HG02973 (cell line): ENCODE measurements around the gene CLGN.

Experiments used
- ATAC-seq: cut with Tn5 transposase; IDR thresholded peaks from one replicate; pipeline ENCODE4 v1.9.1; 2021; ENCODE audit warnings: moderate library complexity; ENCODE audit not compliant: unreplicated experiment

CLGN gene

GRCh38 chr4:140388015-140388414, 39.4 kb downstream of the CLGN start:
- no peak for ATAC-seq

GRCh38 chr4:140382732-140383131, 44.7 kb downstream of the CLGN start:
- no peak for ATAC-seq

- ATAC-seq: no peak
Measured at GRCh38 chr4:140374130-140374477, 53.3 kb downstream of the CLGN start.

- peak; percentile 94 for ATAC-seq
Measured at GRCh38 chr4:140373328-140374129, 53.9 kb downstream of the CLGN start, which contains the start of gene SCOC. SCOC (plus strand) TSS chr4:140373646; CDS start chr4:140379171, 5,525 bp downstream.

- ATAC-seq: peak; percentile 61
Measured at GRCh38 chr4:140372751-140373327, 54.6 kb downstream of the CLGN start.

GRCh38 chr4:140368686-140369085, 58.8 kb downstream of the CLGN start:
- no peak for ATAC-seq

GRCh38 chr4:140367738-140368137, 59.7 kb downstream of the CLGN start:
- no peak for ATAC-seq

- ATAC-seq: no peak
Measured at GRCh38 chr4:140363558-140363957, 63.9 kb downstream of the CLGN start.

GRCh38 chr4:140363051-140363450, 64.4 kb downstream of the CLGN start:
- ATAC-seq: no peak

GRCh38 chr4:140361099-140361498, 66.3 kb downstream of the CLGN start:
- ATAC-seq: no peak

- ATAC-seq: peak; percentile 90
Measured at GRCh38 chr4:140359562-140360427, 67.7 kb downstream of the CLGN start.

- ATAC-seq: no peak
Measured at GRCh38 chr4:140358281-140358680, 69.2 kb downstream of the CLGN start.

- no peak for ATAC-seq
Measured at GRCh38 chr4:140357868-140358267, 69.6 kb downstream of the CLGN start.

GRCh38 chr4:140355288-140355687, 72.2 kb downstream of the CLGN start:
- ATAC-seq: no peak

- ATAC-seq: no peak
Measured at GRCh38 chr4:140353786-140354185, 73.7 kb downstream of the CLGN start.

GRCh38 chr4:140351093-140352075, 76.1 kb downstream of the CLGN start:
- ATAC-seq: no peak

- ATAC-seq: no peak
Measured at GRCh38 chr4:140349816-140350215, 77.6 kb downstream of the CLGN start.

GRCh38 chr4:140346136-140346535, 81.3 kb downstream of the CLGN start:
- no peak for ATAC-seq

- ATAC-seq: no peak
Measured at GRCh38 chr4:140344621-140345020, 82.8 kb downstream of the CLGN start.

GRCh38 chr4:140344101-140344500, 83.3 kb downstream of the CLGN start:
- ATAC-seq: no peak
